ENCODE results near the gene DHRS3.

The DHRS3 gene

GRCh38 chr1:12553963-12554362 lies 64.0 kb downstream of the DHRS3 start:
- Histone ChIP-seq H3K27me3 (ENCODE audit: low read length) (no peaks in the 10 kb centered on the region), H3K4me3 (ENCODE audit: insufficient read depth, low read length, poor library complexity, severe bottlenecking) (no peak overlapping the region), H3K79me2 (ENCODE audit: insufficient read depth, low read length) (no peaks in the 10 kb centered on the region), H3K9me3 (ENCODE audit: insufficient read depth, low read length) (no peaks in the 10 kb centered on the region), H3K4me2 (ENCODE audit: low read depth, low read length, poor library complexity, severe bottlenecking) (no peak overlapping the region), H3K36me3 (ENCODE audit: low read length) (no peaks in the 10 kb centered on the region), H3K9me2 (replicated peaks; ENCODE audit: insufficient read depth, low read length) (no peaks in the 10 kb centered on the region), H4K20me1 (ENCODE audit: low read depth, low read length) (no peaks in the 10 kb centered on the region), H2AFZ (ENCODE audit: low read depth, low read length, severe bottlenecking) (no peak overlapping the region), H3K27ac (ENCODE audit: low read depth, low read length) (no peak overlapping the region), H3K9ac (ENCODE audit: low read length) (no peak overlapping the region), H3F3A (ENCODE audit: insufficient read depth) (no peaks in the 10 kb centered on the region)
- no peak for TF ChIP-seq CTCF (IDR thresholded peaks at IDR 0.05; ENCODE audit: insufficient read depth, low read length, poor library complexity, severe bottlenecking)
- no peak for TF ChIP-seq EZH2phosphoT487 (conservative IDR thresholded peaks at IDR 0.05; ENCODE audit: low read length)

GRCh38 chr1:12552951-12553921 lies 64.8 kb downstream of the DHRS3 start:
- Histone ChIP-seq H2AFZ (ENCODE audit: low read depth, low read length, severe bottlenecking) (no peak overlapping the region), H3K9me3 (ENCODE audit: insufficient read depth, low read length) (no peaks in the 10 kb centered on the region), H3K4me3 (ENCODE audit: insufficient read depth, low read length, poor library complexity, severe bottlenecking) (no peak overlapping the region), H3K36me3 (ENCODE audit: low read length) (no peaks in the 10 kb centered on the region), H3F3A (ENCODE audit: insufficient read depth) (no peaks in the 10 kb centered on the region), H3K9me2 (replicated peaks; ENCODE audit: insufficient read depth, low read length) (no peaks in the 10 kb centered on the region), H4K20me1 (ENCODE audit: low read depth, low read length) (no peaks in the 10 kb centered on the region), H3K79me2 (ENCODE audit: insufficient read depth, low read length) (no peaks in the 10 kb centered on the region), H3K9ac (ENCODE audit: low read length) (no peak overlapping the region), H3K27me3 (ENCODE audit: low read length) (no peaks in the 10 kb centered on the region), H3K27ac (ENCODE audit: low read depth, low read length) (no peak overlapping the region), H3K4me2 (ENCODE audit: low read depth, low read length, poor library complexity, severe bottlenecking) (no peak overlapping the region)
- TF ChIP-seq EZH2phosphoT487 (conservative IDR thresholded peaks at IDR 0.05; ENCODE audit: low read length) (no peak), CTCF (IDR thresholded peaks at IDR 0.05; ENCODE audit: insufficient read depth, low read length, poor library complexity, severe bottlenecking) (no peak)

- Histone ChIP-seq H3K9me2 (replicated peaks; ENCODE audit: insufficient read depth, low read length) (no peaks in the 10 kb centered on the region), H3K27ac (ENCODE audit: low read depth, low read length) (no peak overlapping the region), H3K36me3 (ENCODE audit: low read length) (no peaks in the 10 kb centered on the region)
These were observed 65.7 kb downstream of the DHRS3 start for GRCh38 chr1:12552111-12552888.

More at GRCh38 chr1:12552111-12552888, 65.7 kb downstream of the DHRS3 start:
- no peak overlapping the region for H3K4me2 ChIP-seq (ENCODE audit: low read depth, low read length, poor library complexity, severe bottlenecking)
- no peaks in the 10 kb centered on the region for H3K79me2 ChIP-seq (ENCODE audit: insufficient read depth, low read length)
- no peaks in the 10 kb centered on the region for H3K9me3 ChIP-seq (ENCODE audit: insufficient read depth, low read length)
- H3F3A ChIP-seq (ENCODE audit: insufficient read depth) = no peaks in the 10 kb centered on the region
- H4K20me1 ChIP-seq (ENCODE audit: low read depth, low read length) = no peaks in the 10 kb centered on the region
- H3K27me3 ChIP-seq (ENCODE audit: low read length) = no peaks in the 10 kb centered on the region
- H3K9ac ChIP-seq (ENCODE audit: low read length) = no peak overlapping the region
- no peak overlapping the region for H3K4me3 ChIP-seq (ENCODE audit: insufficient read depth, low read length, poor library complexity, severe bottlenecking)
- TF ChIP-seq EZH2phosphoT487 (conservative IDR thresholded peaks at IDR 0.05; ENCODE audit: low read length) (no peak), CTCF (IDR thresholded peaks at IDR 0.05; ENCODE audit: insufficient read depth, low read length, poor library complexity, severe bottlenecking) (no peak)
- H2AFZ ChIP-seq (ENCODE audit: low read depth, low read length, severe bottlenecking) = no peak overlapping the region
